ENCODE results near the gene DOK7. TPM values are rescaled to one million over a fixed set of nuclear protein-coding genes. Genes with fewer than 3 reads are reported as not detected.

Gene DOK7
- total and polyA plus RNA-seq, 5 experiments from 2014 or later = 0.49 TPM; not detected in 4

GRCh38 chr4:3487861-3488260, 24.8 kb downstream of the DOK7 start:
- DNase-seq = no peak
- Mint-ChIP-seq H3K27ac (no peak overlapping the region), H3K27me3 (peaks cover 8 to 47% (median 33%) of the 10 kb centered on the region in 5 donors)

GRCh38 chr4:3488820-3489219, 25.7 kb downstream of the DOK7 start:
- peaks cover 5 to 13% (median 9%) of the 10 kb centered on the region in 4 donors for H3K4me1 Mint-ChIP-seq
- peak in 1 of 2 donors; percentile 6 for ATAC-seq
- no peak overlapping the region for H3K27ac Mint-ChIP-seq
- no peak for DNase-seq
- H3K9me3 Mint-ChIP-seq = peaks cover 0 to 3% (median 0%) of the 10 kb centered on the region in 9 donors
- H3K27me3 Mint-ChIP-seq = peaks cover 8 to 44% (median 33%) of the 10 kb centered on the region in 5 donors
- H3K36me3 Mint-ChIP-seq = no peaks in the 10 kb centered on the region
- POLR2A ChIA-PET = no interaction called here
- no peak overlapping the region for H3K4me3 Mint-ChIP-seq

More at GRCh38 chr4:3487861-3488260, 24.8 kb downstream of the DOK7 start:
- no peak for ATAC-seq
- peaks cover 5 to 13% (median 10%) of the 10 kb centered on the region in 4 donors for H3K4me1 Mint-ChIP-seq
- H3K4me3 Mint-ChIP-seq = no peak overlapping the region
- H3K9me3 Mint-ChIP-seq = peaks cover 0 to 3% (median 0%) of the 10 kb centered on the region in 9 donors
- no peaks in the 10 kb centered on the region for H3K36me3 Mint-ChIP-seq
- POLR2A ChIA-PET = no interaction called here

GRCh38 chr4:3489451-3489962, 26.4 kb downstream of the DOK7 start:
- DNase-seq (no peak), ATAC-seq (peak in 1 of 2 donors; percentile 4)
- POLR2A ChIA-PET = no interaction called here
- H3K27ac Mint-ChIP-seq = peak overlapping the region in 1 of 10 donors; percentile 49
- H3K4me1 Mint-ChIP-seq = peaks cover 5 to 13% (median 8%) of the 10 kb centered on the region in 4 donors
- peaks cover 0 to 3% (median 0%) of the 10 kb centered on the region in 9 donors for H3K9me3 Mint-ChIP-seq
- peaks cover 8 to 44% (median 33%) of the 10 kb centered on the region in 5 donors for H3K27me3 Mint-ChIP-seq
- H3K36me3 Mint-ChIP-seq = no peaks in the 10 kb centered on the region
- H3K4me3 Mint-ChIP-seq = no peak overlapping the region

GRCh38 chr4:3491681-3492405, 28.7 kb downstream of the DOK7 start:
- peaks cover 0 to 3% (median 0%) of the 10 kb centered on the region in 9 donors for H3K9me3 Mint-ChIP-seq
- ATAC-seq (no peak), DNase-seq (no peak)
- peak overlapping the region in 2 of 10 donors; percentile 16 to 68 for H3K27ac Mint-ChIP-seq
- POLR2A ChIA-PET = interaction anchor here (0.5 kb wide), 1 partner anchor 200 kb away, joined by 8 read pairs; no protein-coding TSS in a partner anchor
- H3K27me3 Mint-ChIP-seq = peaks cover 7 to 54% (median 33%) of the 10 kb centered on the region in 5 donors
- peaks cover 0 to 6% (median 0%) of the 10 kb centered on the region in 4 donors for H3K4me1 Mint-ChIP-seq
- no peaks in the 10 kb centered on the region for H3K36me3 Mint-ChIP-seq
- no peak overlapping the region for H3K4me3 Mint-ChIP-seq

GRCh38 chr4:3492741-3493719, 29.9 kb downstream of the DOK7 start:
- H3K4me1 Mint-ChIP-seq = peaks cover 0 to 6% (median 0%) of the 10 kb centered on the region in 4 donors
- DNase-seq (no peak), ATAC-seq (no peak)
- no peak overlapping the region for H3K4me3 Mint-ChIP-seq
- H3K27me3 Mint-ChIP-seq = peaks cover 7 to 55% (median 33%) of the 10 kb centered on the region in 5 donors
- no peaks in the 10 kb centered on the region for H3K36me3 Mint-ChIP-seq
- POLR2A ChIA-PET = no interaction called here
- peaks cover 0 to 3% (median 0%) of the 10 kb centered on the region in 9 donors for H3K9me3 Mint-ChIP-seq
- peak overlapping the region in 1 of 10 donors; percentile 16 for H3K27ac Mint-ChIP-seq

- no peak overlapping the region for H3K4me3 Mint-ChIP-seq
- H3K9me3 Mint-ChIP-seq = peaks cover 0 to 3% (median 0%) of the 10 kb centered on the region in 9 donors
- peaks cover 6 to 49% (median 30%) of the 10 kb centered on the region in 5 donors for H3K27me3 Mint-ChIP-seq
- POLR2A ChIA-PET = no interaction called here
- H3K36me3 Mint-ChIP-seq = no peaks in the 10 kb centered on the region
- DNase-seq = no peak
- peaks cover 0 to 3% (median 0%) of the 10 kb centered on the region in 4 donors for H3K4me1 Mint-ChIP-seq
- no peak overlapping the region for H3K27ac Mint-ChIP-seq
- ATAC-seq = no peak
Observed at GRCh38 chr4:3493720-3494461, 30.8 kb downstream of the DOK7 start.

- H3K9me3 Mint-ChIP-seq = peaks cover 0 to 3% (median 0%) of the 10 kb centered on the region in 9 donors
- H3K27me3 Mint-ChIP-seq = peaks cover 6 to 44% (median 26%) of the 10 kb centered on the region in 5 donors
- no peak overlapping the region for H3K4me3 Mint-ChIP-seq
- ATAC-seq (no peak), DNase-seq (no peak)
- no peak overlapping the region for H3K27ac Mint-ChIP-seq
- no peaks in the 10 kb centered on the region for H3K36me3 Mint-ChIP-seq
- peaks cover 0 to 3% (median 0%) of the 10 kb centered on the region in 4 donors for H3K4me1 Mint-ChIP-seq
- POLR2A ChIA-PET = no interaction called here
Observed at GRCh38 chr4:3494462-3494871, 31.4 kb downstream of the DOK7 start.

- Mint-ChIP-seq H3K4me1 (peaks cover 0 to 3% (median 0%) of the 10 kb centered on the region in 4 donors), H3K9me3 (peaks cover 0 to 3% (median 0%) of the 10 kb centered on the region in 9 donors), H3K4me3 (no peak overlapping the region), H3K36me3 (no peaks in the 10 kb centered on the region), H3K27ac (no peak overlapping the region), H3K27me3 (peaks cover 6 to 40% (median 20%) of the 10 kb centered on the region in 5 donors)
- DNase-seq (no peak), ATAC-seq (no peak)
- POLR2A ChIA-PET = no interaction called here
Observed at GRCh38 chr4:3495204-3495975, 32.3 kb downstream of the DOK7 start.

- peaks cover 6 to 40% (median 14%) of the 10 kb centered on the region in 5 donors for H3K27me3 Mint-ChIP-seq
- H3K9me3 Mint-ChIP-seq = peaks cover 0 to 3% (median 0%) of the 10 kb centered on the region in 9 donors
- ATAC-seq (no peak), DNase-seq (no peak)
- H3K36me3 Mint-ChIP-seq = no peaks in the 10 kb centered on the region
- POLR2A ChIA-PET = no interaction called here
- H3K4me1 Mint-ChIP-seq = peaks cover 0 to 3% (median 0%) of the 10 kb centered on the region in 4 donors
- H3K4me3 Mint-ChIP-seq = no peak overlapping the region
- no peak overlapping the region for H3K27ac Mint-ChIP-seq
Observed at GRCh38 chr4:3496021-3496420, 32.9 kb downstream of the DOK7 start.

- Mint-ChIP-seq H3K27me3 (peaks cover 0 to 29% (median 4%) of the 10 kb centered on the region in 5 donors), H3K27ac (peak overlapping the region in 2 of 10 donors; percentile 4 to 71), H3K9me3 (peaks cover 0 to 3% (median 0%) of the 10 kb centered on the region in 9 donors), H3K4me1 (peaks cover 0 to 3% (median 0%) of the 10 kb centered on the region in 4 donors), H3K4me3 (no peak overlapping the region), H3K36me3 (no peaks in the 10 kb centered on the region)
- DNase-seq (no peak), ATAC-seq (no peak)
- POLR2A ChIA-PET = no interaction called here
Observed at GRCh38 chr4:3497095-3497494, 34.0 kb downstream of the DOK7 start.

Data from naive thymus-derived CD8-positive, alpha-beta T cell (primary cell).